Measurements from ENCODE around the gene TMPO.
"Not testable (repeated sequence)": the region's sequence is repeated elsewhere in the genome, so short reads cannot be mapped to it uniquely, and the experiment has no call there.

The TMPO gene

DNA sequence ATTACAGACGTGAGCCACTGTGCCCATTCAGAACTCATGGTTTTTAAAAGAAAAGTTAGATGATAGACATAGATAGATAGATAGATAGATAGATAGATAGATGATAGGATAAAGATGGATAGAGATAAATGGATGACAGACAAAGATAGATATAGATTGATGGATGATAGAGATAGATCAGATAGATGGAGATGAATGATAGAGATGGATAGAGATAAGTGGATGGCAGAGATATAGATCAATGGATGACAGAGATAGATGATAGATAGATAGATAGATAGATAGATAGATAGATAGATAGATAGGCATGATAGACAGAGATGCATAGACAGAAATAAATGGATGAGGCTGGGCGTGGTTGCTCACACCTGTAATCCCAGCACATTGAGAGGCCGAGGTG lies 64.4 kb downstream of the TMPO start:
- FAIRE-seq: no peak

DNA sequence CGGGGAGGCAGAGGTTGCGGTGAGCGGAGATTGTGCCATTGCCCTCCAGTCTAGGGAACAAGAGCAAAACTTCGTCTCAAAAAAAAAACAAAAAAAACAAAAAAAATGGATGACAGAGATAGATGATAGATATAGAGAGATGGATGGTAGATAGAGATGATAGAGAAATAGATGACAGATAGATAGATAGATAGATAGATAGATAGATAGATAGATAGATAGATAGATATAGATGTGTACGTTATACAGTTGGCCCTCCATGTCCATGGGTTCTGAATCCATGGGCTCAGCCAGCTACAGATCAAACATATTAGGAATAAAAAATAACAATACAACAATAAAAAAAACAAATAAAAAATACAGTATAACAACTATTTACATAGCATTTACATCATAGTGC lies 65.3 kb downstream of the TMPO start:
- no peak for FAIRE-seq

DNA sequence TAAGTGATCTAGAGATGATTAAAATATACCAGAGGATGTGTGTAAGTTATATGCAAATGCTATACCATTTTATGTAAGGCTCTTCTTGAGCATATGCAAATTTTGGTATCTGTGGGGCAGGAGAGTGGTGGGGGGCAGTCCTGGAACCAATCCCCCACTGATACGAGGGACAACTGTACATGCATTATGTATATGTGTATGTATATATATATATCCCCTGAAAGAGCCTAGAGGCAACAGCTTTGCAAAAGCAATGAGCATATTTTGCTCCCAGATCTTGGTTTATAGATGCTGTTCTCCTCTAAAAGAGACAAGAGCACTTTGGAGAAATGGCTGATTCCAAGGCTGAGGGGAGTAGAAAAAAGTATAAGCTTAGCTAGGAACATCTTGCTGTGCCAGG lies 65.7 kb downstream of the TMPO start:
- no peak for FAIRE-seq

DNA sequence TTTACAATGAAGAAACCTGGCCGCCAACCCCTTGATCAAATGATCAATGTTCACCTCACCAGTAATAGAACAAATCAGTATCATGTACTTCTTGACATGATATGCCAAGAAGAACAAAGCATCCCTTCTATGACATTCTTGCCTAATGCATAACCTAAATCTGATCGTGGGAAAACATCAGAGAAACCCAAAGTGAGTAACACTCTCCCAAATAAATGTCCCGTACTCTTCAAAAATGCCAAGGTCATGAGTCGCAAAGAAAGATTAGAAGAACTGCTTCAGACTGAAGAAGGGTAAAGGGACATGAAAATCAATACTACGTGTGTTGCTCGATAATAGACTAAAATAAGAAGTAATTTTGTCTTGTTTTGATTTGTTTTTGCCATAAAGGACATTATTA lies 66.7 kb downstream of the TMPO start:
- FAIRE-seq: no peak

DNA sequence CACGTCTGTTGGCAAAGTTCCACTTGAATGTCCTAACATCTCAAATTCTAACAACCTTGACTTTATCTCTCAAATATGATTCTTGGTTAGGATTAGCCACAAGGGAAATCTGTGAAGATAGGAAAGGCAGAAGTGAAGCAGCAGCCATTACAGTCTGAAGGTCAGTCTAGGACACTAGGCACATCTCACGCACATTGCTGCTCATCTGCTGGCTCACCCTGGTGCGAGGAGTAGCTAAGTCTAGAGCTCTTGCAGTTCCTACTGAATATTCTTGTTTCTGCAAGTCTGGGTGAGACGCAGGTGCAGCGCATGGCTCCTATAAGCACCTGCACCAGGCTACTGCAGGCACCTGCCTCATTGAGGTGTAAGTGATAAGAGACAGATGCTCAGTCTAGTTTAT lies 71.7 kb downstream of the TMPO start:
- no peak for FAIRE-seq

DNA sequence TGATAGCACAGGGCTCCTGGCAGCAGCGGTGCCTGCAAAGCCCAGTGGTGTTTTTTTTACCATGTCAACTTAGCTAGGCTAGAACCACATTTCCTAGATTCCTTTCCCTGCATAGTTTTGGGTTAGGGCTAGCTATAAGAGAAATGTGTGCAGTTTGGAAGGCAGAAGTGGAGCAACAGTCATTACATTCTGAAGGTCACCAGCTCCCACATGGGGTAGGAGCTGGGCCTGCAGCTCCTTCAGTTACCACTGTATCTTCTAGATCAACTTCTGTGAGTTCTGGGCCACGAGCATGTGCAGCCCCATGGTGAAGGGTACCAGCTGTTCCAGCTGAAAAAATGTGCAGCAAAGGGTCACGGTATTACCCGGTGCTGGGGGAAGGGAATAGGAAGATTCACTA lies 75.8 kb downstream of the TMPO start:
- no peak for FAIRE-seq

DNA sequence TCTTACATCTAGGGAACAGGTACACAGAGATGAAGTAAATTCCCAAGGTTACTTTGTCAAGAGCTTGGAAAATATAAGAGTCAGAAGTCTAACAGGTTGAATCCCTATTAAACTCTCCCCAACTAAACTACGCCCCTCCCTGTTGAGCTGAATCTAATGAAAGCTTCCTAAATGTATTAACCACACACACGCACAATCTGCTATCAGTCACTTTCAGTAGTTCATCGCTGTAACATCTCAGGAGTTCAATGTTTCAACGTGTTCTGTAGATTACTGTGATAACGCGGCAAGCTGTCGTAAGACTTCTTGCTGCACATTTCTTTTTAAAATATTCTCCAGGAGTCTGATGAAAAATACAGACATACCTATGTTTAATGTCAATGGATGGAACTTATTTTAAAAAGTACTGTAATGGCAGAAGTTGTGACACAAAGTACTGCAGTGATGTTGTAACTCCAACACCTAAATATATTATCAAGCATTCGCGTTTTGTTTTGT lies 77.5 kb downstream of the TMPO start:
- FAIRE-seq: no peak

DNA sequence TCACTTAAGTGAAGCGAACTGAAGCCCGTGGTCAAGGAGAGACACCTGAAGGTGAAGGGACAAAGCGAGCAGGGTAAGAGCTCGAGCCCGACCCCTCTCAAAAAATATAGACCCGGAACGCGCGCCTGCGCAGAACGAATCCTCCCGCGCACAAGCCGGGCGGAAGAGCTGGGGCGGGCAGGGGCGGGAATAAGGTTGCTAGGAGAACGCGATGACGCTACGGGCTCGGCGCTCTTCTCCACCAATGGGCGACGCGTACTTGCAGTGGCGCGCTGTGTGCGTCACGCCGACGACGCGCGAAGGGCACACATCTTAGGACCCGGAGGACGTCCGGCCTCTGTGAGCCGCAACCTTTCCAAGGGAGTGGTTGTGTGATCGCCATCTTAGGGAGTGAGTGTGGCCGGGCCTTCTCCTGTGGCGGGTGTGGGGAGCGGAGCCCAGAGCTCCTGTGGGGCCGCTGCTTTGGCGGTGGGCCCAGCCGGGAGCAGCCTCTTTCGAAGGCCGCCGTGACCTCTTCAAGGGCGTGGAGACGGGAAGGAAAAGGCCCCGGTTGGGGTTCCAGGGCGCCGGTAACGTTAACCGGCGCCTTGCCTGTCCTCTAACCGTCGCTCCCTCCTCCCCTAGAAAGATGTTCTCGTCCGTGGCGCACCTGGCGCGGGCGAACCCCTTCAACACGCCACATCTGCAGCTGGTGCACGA lies 78.1 kb downstream of the TMPO start, which contains the start of gene SLC25A3:
SLC25A3 (plus strand) TSS at position 336 of the 699 bp plus-strand sequence; CDS start at position 629, 293 bp downstream.
- peak; percentile 59 for FAIRE-seq

DNA sequence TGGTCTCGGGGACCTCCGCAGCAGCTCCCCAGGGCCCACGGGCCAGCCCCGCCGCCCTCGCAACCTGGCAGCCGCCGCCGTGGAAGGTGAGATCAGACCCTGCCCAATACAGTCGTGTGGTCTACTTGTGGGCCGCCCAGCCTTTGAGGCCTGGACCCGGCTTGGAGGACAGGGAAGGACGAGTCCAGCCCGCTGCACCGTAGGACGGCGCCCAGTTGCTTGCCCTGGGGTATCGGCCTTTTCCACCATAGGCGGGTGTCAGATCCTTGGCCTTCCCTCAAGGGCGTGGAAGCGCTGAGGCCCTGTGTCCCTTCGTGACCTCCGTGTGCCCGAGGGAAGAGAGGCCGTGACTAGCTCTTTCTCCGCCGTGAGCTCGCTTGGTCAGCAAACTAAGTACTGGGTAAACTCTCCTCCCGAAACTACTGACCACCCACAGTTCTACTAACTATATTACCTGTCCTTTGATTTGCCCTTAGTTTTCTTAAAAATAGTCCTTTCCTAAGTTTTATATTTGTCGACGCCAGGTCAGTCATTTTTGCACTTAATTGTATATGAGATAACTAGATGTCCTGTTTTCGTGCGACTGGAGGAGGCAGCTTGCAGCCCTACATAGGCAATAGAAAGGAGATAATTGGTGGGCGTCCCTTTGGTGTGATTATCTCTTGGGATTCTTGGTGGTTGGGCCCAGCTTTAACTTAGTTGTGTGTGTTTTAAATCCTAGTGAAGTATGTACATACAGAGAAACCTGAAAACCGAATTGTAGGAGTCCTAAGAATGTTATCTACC lies 78.9 kb downstream of the TMPO start:
- FAIRE-seq: no peak

DNA sequence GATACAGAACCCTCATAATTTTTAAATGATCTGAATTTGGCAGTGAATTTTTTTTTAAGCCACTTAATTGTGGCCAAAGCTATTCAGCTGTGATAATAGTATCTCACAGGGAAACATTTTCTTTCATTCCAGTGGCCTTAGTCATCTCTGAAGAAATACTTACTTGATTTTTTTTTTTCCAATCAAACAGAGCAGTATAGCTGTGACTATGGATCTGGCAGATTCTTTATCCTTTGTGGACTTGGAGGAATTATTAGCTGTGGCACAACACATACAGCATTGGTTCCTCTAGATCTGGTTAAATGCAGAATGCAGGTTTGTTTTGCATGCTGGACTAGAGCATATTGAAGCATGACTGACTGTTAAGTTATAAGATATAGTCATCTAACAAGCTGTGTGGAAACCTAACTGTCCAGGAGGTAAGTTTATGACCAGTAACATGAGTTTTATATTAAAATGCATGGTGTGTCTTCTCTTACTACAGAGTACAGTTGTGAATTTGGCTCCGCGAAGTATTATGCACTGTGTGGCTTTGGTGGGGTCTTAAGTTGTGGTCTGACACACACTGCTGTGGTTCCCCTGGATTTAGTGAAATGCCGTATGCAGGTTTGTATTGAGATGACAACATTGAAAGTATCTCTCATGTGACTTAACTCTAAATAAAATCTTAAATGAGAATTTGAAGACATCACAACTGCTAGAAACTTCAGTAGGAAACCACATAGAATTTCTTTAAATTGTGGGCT lies 80.0 kb downstream of the TMPO start:
- FAIRE-seq: no peak

DNA sequence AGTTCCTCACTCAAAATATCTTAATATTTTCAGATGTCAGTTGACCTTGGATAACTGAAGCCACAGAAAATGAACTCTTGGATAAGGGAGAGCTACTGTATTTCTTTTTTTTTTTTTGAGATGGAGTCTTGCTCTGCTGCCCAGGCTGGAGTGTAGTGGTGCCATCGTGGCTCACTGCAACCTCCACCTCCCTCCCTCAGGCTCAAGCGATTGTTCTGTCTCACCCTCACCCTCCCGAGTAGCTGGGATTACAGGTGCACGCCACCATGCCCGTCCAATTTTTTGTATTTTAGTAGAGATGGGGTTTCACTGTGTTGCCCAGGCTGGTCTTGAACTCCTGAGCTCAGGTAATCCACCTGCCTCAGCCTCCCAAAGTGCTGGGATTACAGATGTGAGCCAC lies 81.9 kb downstream of the TMPO start:
- not testable (repeated sequence) for FAIRE-seq

Data from TTC549 (cell line).